Hepatocyte (in vitro differentiated cells): ENCODE data around the gene TMEM144.

Experiments
- CTCF ChIP-seq: fragments of 200-600 bp; sonication (generic); IDR thresholded peaks from 2 replicates; pipeline ENCODE4 v1.5.1; 2016; ENCODE audit warnings: antibody characterized with exemption, mild to moderate bottlenecking; ENCODE audit not compliant: poor library complexity
- EZH2 ChIP-seq: fragments of 200-600 bp; sonication (generic); IDR thresholded peaks from 2 replicates; pipeline ENCODE4 v1.6.1; 2016; ENCODE audit warnings: antibody characterized with exemption, mild to moderate bottlenecking, borderline replicate concordance

- TF ChIP-seq EZH2: no peak
- no peak for TF ChIP-seq CTCF
Observed at GRCh38 chr4:158176776-158177175, 33.5 kb upstream of the TMEM144 start.
